CD4-positive, alpha-beta T cell treated with Interleukin-6 at 100 ng/mL for 8 hours (primary cell): ENCODE measurements around the gene CMSS1.

ENCODE experiments used
- DNase-seq: peaks from one replicate; pipeline ENCODE4 v3.0.0-alpha.2; 2020; ENCODE audit warnings: mixed read lengths, low spot score

CMSS1 gene

DNA sequence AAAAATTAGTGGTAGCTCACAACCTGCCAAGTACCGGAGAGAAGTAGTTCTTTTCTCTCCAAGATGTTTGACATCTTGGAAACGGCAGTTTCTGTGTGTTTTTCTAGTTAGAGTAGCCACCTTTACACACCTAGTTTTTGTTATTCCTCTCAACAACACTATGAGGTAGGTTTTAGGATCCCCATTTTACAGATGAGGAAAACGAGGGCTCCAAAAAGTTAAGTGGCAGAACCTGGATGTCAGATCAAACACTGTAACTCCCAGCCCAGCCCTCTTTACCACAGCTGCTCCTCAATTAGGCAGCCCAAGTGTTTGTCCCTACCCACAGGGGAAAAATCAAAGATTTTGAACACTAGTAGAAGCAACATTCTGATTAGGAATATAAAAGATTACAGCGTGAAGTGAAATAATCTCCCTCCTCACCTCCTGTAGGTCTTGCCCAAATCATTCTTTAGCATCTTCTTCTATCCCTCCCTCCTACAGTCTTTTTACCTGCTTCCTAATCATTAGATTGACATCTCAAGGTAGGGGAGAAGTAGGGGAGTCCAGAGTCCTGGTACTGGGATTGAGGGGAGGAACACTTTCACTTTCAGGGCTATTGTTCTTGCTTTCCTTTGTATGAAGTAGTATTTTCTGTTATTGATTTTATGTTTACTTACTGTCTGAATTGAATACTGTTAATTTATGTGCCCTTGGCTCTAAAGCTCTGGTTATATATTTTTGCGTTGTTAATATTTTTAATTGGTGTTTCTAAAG lies 142.6 kb downstream of the CMSS1 start:
- no peak for DNase-seq

DNA sequence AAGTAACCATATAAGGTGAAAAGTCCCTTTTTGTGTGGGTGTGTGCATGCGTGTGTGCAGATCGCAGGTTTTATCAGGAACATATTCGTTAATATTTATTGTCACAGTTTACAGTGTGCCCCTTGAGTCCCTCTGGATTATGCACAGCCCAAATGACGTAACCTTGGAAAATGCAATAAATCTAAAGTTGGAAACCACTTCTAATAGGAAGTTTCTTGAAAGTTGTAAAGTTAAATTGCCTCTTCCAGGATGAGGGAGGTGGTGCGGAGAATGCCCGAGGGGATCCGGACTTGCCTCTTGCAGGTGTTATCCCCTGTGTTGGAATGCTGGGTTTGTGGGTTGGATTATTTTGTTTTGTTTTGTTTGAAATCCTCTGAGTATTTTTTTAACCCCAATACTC lies 143.3 kb downstream of the CMSS1 start:
- DNase-seq: no peak

DNA sequence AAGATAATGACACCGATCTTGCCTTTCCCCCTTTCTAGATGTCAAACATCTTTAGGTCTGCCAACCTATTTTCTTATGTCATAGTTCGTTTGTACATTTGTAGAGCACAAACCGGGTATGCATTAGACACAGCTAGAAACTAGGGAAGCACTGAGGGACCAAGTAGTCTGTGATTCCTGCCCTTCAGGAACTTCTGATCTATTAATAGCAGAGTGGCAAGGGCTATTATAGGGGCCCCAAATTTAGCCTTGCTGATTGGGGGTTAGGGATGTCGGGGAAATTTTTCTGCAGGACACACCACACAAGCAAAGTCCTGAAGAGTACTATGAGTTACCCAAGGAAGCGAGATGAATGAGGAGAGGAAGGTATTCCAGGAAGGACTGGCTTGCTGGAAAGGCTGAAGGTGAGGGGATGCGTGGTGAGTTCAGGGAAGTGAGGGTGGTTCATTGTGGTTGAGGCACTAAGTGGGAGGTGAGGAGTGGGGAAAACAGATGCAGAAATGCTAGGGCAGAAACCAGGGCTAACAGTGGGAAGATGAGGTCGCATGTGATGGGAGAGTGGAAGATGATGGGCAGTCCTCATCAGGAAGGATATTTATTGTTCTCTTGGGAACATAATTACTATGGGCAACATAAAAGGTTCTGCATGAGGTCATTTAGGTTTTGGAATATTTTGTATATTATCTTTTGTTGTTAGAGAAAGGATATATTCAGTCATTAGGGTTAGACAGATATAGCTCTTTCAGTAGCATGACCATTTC lies 144.3 kb downstream of the CMSS1 start:
- DNase-seq: no peak

DNA sequence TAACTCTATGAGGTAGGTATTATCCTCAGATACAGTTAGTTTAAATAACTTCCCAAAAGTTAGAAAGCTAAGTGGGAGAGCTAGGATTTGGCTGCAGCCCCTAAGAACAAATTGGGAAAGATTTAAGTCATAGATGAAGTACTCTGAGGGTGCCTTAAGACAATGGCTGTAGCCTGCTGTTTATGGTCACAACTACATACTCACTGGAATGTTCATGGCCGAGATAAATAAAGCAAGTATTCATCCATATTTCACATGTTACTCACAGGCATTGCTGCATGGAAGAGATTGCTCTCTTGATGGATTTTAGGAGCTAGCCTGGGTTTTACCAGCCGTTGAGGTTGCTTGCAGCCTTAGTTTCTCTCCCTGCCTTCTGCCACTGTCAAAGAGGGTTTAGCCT lies 145.0 kb downstream of the CMSS1 start:
- DNase-seq: no peak

DNA sequence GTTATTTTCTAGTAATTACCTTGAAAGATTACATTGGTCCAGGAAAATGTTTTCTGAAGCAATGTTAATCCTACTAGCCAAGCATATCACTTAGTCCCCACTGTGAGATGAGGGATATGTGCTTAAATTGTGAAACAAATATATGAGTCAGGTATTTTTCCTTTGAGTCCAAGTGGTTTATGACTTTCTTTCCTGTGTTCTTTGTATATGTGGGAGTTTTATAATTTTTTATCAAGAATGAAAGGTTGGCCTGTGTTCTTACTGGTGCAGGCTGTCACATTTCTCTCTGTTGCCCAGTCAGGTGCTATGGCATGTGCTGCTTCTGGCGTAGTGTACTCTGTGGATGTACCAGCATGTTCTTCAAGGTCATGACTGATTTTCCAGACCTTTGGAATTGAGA lies 147.4 kb downstream of the CMSS1 start:
- no peak for DNase-seq

DNA sequence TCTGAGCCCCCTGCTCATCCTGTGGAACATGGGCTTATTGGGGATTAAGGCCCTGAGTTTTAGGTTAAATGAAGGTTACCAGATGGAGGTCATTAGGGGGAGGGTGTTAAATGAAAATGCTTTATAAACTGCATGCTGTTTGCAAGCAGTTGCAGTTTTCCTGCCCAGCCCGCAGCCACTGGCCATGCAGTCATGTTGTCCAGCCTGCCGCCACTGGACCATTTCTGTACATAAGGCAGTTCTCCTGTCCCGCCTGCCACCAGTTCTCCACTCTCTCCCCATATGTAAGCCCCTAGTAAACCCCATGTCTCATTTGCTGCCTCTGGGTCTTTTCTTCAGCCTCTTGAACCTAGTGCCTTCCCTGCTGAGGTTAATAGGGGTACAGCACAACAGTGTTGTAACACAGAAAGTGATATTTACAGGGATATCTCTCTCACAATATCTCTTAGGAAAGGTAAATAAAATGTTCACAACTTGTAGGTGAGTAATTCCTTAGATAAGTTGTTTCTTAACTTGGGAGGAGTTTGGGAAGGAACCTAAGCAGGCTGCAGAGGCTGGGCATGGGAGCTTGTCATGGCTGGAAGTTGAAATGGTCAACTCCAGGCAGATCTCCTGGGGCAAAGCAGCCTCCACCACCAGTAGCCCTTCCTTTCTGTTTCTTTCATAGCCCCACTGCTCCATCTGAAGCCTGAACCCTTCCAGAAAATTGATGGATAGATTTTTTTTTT lies 148.2 kb downstream of the CMSS1 start:
- no peak for DNase-seq

DNA sequence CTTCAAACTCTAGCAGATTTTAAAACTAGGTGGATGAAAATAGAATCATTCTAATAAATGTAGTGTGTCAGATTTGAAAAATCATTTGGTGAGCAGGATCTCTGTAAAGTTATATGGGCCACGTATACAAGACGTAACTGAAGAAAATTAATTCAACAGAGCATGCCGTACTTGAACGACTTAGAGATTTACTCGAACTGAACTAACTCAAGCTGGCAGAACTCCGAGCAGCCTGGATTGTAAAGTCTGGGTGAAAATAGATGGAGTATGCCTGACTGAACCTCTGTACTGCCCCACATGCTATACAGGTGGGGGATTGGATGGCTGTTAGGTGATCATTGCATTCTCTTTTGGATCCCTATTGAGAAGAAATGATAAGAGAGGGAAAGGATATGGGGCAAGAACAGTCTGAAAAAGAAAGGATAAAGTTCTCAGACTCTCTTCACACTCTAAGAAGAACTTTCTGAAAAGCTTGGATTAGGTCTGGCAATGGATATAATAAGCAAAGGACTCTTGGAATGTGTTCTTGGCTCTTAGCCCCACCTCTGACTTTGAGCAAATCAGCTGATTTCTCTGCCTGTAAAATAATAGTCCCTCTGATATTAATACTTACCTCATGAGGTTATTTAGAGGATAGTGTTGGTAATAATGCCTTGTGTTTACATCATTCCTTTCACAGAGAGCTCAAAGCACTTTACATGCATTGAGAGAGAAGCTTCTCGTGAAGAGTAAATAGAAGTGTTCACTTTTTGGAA lies 149.2 kb downstream of the CMSS1 start:
- no peak for DNase-seq

DNA sequence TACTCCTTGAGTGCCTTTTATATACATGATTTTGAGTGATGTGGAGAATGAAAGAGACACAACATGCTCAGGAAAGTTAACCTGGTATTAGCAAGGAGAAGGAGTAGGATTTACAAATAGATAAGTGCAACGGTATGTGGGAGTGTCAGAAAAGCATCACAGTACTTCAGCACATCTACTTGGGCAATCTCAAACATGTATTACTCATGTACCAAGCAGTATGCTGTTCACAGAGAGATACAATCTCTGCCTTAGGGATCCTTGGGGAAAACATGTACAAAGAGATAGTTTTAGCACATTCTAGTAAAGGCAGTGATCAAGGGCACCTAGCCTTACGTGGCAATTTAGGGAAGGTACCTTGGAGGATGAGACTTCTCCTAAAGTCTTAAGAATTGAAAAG lies 150.1 kb downstream of the CMSS1 start:
- DNase-seq: no peak

DNA sequence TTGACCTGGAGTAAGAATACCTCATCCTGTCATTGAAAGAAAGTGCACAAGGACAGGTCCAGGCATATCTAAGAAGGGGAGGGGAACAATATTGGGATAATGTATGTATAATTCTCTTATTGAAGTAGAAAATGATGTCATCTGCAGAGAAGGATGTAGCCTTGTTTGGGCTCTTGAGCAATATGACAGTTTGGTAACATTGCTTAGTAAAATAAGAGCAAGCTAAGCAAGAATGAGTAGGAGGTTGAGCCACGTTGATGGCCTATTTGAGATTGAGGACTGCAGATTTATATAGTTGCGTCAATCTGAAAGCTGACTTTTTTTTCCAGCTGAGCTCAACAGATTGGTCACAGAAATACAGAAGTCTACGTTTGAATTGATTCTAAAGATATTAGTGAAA lies 151.5 kb downstream of the CMSS1 start:
- no peak for DNase-seq

DNA sequence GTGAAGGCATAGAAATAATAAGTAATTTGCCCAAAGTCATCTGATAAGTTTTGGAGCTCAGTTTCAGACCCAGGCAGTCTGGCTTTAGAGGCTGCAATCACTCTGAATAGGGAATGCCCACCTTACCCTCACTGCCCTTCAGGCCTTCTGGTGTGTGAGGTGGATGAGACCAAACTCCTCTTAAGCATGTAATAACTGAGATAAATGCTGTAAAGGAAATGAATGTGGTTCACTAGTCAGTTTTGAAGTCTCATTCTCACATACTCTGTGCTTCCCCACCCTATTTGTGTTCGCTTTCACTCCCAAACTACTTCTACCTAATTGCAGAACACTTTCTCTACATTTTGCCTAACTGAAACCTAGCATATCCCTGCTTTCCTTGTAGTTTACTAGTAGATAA lies 152.5 kb downstream of the CMSS1 start:
- no peak for DNase-seq

DNA sequence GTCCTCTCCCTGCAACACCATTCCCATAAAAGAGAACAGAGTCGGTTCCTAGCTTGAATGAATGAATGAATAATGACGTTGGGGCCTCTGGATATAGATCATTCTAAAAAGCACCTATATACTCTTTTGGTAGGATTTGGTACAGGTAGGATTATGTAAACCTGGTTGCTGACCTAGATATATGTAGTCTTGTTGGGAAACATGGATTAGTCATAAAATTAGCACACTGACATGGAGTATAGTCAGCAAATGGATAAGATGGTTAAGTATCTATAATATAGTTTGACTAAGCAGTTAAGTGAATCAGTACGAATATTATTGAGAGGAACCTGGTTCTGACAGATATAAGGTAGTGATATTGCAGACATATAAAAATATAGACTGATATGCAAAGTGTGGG lies 154.1 kb downstream of the CMSS1 start:
- no peak for DNase-seq

DNA sequence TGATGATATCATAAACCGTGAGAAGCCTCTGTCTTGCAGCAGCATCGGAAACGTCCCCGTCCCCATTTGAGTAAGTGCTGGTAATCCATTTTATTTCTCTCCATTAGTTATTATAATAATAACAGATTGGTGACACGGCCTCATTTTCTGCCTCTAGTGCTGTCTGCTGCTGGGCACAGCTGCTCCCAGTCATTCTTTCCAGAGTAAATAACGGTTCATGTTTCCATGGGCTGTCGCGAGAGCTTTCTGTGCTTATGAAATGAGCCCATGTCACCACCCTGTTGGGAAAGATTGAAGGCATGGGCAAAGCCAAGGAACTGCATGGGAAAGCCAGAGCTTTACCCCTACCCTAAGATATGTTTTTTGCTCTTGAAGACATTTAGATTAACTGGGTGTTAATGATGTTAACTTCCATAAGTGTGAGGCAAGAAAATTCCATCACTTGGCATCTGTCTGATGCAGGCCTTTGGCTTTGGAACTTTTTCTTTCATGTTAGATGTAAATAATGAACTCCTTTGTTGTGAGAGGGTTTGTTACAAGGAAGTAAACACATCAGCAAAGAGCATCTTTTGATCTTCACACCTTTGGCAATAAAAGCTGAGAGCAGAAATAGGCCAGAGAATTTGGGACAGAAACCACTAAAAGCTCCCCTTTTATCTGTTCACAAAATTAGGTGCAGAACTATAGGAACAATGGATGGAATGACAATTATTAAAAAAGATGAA lies 154.9 kb downstream of the CMSS1 start:
- DNase-seq: no peak

DNA sequence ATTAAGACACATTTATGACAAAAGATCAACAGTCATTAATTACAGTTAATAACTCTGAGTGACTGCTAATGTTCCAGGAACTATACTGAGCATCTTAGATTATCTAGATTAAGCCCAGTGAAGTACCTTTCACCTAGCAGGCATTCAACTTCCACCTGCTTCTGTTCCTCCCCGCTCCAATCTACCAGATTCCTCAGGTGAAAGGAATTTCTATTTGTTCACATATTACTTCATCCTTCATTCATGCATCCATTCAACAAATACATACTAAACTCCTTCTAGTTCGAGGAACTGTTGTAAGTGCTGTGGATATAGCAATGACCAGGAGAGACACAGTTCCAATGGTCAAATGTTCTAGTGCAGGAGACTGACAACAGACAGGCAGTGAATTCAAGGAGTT lies 157.3 kb downstream of the CMSS1 start:
- DNase-seq: no peak

DNA sequence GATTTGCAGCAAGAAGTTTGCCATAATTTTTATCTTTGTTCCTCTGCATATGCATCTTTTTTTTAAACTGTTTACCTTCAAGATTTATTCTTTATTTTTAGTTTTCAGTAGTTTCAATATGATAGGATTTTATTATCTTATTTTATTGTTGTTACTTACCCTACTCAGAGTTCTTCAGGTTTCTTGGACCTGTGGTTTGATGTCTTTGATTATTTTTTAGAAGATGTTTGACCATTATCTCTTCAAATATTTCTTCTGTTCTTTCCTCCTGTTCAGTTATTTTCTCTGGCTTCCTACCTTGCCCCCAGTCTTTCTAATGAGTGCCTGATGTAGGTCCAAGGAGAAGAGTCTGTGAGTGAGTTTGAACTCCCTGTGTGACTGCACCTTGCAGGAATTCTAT lies 158.9 kb downstream of the CMSS1 start:
- no peak for DNase-seq

DNA sequence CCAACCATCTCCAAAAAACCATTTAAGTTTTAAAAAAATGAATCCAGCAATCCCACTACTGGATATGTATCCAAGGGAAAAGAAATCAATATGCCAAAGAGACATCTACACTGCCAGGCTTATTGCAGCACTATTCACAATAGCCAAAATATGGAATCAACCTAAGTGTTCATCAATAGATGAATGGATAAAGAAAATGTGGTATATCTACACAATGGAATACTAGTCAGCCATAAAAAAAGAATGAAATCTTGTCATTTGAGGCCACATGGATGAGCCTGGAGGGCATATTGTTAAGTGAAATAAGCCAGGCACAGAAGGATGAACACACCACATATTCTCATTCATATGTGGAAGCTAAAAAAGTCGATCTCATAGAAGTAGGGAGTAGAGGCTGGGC lies 160.6 kb downstream of the CMSS1 start:
- no peak for DNase-seq

DNA sequence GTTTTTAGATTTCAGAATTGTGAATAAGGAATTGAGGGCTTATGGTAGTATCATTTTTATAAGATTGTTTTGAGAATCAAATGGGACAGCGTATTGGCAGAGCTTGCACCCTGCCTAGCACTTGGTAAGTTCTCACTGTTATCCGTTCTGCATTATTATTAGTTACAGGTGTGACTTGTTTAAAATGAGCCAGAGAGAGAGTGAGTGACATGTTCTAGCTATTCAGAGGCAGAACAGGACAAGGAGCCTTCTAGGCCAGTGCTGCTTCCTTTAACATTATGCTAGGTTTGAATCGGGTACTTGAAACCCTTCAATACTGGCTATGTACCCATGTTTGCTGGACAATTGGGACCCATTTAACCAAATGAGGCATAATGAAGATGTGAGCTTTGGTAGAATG lies 162.9 kb downstream of the CMSS1 start:
- DNase-seq: no peak

DNA sequence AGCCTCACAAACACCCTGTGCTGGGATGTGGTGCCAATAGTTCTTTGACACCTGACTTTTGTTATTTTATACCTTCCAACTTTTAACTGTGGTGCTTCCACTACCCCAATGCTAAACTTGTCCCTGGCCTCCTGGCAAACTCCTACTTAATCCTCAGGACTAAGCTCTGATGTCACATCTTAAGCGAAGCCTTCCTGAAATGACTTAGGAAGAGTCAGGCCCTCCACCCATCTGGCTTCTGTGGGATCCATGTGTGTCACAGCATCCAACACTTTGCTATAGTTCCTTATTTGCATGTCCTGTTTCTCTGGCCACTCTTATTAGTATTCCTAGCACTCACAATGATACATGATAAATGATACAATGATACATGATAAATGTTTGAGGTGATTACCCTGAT lies 163.5 kb downstream of the CMSS1 start:
- no peak for DNase-seq

DNA sequence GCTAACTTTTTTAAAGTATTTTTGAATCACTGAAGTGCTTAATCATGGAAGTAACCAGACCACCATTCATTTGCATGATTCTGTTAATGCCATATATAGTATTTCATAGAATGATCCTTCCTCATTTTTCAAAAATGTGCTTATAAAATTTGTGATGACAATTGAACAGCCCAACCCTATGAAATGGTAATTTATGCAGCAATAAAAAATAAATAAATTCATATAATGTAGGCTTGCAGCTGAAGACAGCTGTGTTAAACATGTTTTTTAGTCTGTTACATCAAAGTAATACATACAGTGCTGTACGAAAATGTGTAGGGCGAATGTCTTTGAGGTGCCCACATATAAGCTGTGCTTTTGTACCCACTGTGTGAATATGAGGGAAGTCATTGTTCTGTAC lies 165.0 kb downstream of the CMSS1 start:
- DNase-seq: no peak

DNA sequence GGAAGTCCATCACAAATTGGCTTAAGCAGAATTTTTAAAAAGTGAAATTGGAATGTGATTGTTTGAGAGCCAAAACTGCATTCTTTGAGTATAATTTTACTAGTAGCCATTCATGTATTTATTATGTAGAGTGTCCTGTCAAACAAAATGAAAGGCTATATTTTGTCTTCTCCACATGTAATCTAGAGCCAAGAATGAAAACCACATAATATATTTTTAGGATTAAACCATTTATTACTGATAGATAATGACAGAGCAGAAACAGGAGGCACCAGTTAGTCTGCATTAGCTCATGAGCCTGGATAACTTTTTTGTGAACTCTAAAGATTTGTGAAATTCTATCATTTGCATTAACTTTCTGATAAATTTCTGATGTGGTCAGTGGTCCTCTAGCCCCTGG lies 166.5 kb downstream of the CMSS1 start:
- no peak for DNase-seq

DNA sequence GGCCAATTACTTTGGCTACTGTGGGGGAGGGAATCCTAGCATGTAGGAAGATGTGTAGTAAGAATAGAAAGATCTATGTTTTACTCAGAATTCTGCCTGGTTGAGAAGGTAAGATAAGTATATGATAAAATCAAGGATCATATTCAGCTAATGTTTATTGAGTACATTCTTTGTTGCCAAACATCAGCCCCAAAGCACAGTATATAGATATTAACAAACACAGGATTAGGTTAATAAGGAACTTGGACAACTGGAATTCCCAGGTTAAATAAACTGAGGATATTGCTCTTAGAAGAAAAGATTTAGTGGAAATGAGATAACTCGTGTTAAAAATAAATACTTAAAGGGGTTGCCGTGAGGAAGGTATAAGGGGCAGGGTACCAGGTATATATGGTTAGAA lies 167.0 kb downstream of the CMSS1 start:
- DNase-seq: no peak

DNA sequence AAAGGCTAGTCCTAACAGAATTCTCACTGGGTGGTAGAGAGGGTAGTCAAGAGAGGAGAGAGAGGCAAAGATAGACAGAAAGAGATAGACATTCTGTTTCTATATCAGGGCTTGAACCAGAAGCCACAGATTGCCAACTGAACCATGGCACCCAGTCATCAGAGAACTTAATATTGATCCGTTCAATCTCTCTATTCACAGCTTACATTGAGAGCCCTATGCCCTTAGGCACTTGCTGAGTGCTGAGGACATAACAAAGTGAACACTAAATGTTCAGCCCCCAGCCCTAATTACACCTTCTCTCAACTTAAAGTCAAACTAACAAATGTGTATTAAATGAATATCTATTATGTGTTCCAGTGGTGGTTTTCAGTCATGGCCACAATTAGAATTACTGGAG lies 172.5 kb downstream of the CMSS1 start:
- DNase-seq: no peak

DNA sequence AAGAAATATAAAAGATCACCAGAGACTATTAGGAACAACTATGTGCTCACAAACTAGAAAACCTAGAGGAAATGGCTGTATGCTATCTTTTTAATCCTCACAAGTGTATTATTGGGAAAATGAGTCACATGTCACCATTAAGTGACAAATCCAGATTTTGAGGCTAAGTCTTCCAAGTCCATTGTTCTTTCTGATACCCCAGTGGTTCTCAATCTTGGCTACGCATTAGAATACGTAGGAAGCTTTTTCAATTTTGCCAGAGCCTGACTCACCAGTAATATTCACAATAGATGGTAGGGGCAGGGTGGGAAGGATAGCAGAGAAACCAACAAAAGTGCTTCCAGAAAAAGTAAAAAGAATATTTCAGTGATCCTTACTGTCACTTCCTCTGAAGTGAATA lies 179.6 kb downstream of the CMSS1 start:
- DNase-seq: no peak
